ENCODE data around the gene MATN1.

MATN1 gene

DNA sequence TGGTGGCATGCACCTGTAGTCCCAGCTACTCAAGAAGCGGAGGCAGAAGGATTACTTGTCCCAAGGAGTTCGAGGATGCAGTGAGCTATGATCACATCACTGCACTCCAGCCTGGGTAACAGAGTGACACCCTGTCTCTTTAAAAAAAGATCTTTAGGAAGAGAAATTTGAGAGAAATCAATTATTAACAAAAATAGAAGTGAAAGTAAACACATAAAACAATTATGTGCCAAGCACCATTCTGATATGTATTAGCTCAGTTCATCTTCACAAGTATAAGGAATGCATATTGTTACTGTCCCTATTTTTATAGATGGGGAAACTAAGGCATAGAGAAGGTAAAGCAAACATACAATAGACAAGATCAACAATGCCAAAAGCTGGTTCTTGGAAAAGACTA is 48.1 kb downstream of the MATN1 start:
- Histone ChIP-seq H3K27me3 (ENCODE audit: insufficient read depth, poor library complexity, severe bottlenecking) (no peaks in the 10 kb centered on the region), H3K4me3 (replicated peaks; ENCODE audit: insufficient read depth, low read length) (no peak overlapping the region), H3K27ac (replicated peaks) (no peak overlapping the region)
- TF ChIP-seq CTCF (IDR thresholded peaks at IDR 0.05; ENCODE audit: insufficient read depth, low read length) (no peak), GABPA (IDR thresholded peaks at IDR 0.05; ENCODE audit: low read depth) (no peak), POLR2AphosphoS5 (IDR thresholded peaks at IDR 0.05; ENCODE audit: low read depth) (no peak), SPI1 (IDR thresholded peaks at IDR 0.05; ENCODE audit: borderline replicate concordance, low read depth) (no peak)
- TF ChIP-seq, protein P1, sequence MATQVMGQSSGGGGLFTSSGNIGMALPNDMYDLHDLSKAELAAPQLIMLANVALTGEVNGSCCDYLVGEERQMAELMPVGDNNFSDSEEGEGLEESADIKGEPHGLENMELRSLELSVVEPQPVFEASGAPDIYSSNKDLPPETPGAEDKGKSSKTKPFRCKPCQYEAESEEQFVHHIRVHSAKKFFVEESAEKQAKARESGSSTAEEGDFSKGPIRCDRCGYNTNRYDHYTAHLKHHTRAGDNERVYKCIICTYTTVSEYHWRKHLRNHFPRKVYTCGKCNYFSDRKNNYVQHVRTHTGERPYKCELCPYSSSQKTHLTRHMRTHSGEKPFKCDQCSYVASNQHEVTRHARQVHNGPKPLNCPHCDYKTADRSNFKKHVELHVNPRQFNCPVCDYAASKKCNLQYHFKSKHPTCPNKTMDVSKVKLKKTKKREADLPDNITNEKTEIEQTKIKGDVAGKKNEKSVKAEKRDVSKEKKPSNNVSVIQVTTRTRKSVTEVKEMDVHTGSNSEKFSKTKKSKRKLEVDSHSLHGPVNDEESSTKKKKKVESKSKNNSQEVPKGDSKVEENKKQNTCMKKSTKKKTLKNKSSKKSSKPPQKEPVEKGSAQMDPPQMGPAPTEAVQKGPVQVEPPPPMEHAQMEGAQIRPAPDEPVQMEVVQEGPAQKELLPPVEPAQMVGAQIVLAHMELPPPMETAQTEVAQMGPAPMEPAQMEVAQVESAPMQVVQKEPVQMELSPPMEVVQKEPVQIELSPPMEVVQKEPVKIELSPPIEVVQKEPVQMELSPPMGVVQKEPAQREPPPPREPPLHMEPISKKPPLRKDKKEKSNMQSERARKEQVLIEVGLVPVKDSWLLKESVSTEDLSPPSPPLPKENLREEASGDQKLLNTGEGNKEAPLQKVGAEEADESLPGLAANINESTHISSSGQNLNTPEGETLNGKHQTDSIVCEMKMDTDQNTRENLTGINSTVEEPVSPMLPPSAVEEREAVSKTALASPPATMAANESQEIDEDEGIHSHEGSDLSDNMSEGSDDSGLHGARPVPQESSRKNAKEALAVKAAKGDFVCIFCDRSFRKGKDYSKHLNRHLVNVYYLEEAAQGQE (IDR thresholded peaks at IDR 0.05; ENCODE audit: insufficient replicate concordance, low read depth): no peak
- no peak for DNase-seq (ENCODE audit: low read depth in 1 of 2, low spot score in 1 of 2)

DNA sequence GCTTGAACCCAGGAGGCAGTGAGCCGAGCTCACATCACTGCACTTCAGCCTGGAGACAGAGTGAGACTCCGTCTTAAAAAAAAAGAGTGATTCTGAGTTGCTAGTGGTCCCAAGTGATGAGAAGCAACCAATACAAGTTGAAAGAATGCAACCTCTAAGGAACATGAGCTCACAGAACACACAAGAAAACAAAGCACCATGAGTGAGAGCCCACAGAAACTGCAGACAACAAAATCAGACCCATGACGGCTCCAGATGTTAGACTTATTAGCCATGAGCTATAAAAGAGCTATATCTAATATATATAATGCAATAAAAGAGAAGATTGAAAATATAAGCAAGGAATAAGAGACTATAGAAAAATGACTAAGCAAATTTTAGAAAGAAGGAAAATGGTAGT is 50.0 kb downstream of the MATN1 start:
- DNase-seq (ENCODE audit: low read depth in 1 of 2, low spot score in 1 of 2): no peak
- TF ChIP-seq GABPA (IDR thresholded peaks at IDR 0.05; ENCODE audit: low read depth): no peak
- Histone ChIP-seq H3K4me3 (replicated peaks; ENCODE audit: insufficient read depth, low read length) (no peak overlapping the region), H3K27ac (replicated peaks) (no peak overlapping the region), H3K27me3 (ENCODE audit: insufficient read depth, poor library complexity, severe bottlenecking) (no peaks in the 10 kb centered on the region)

- Histone ChIP-seq H3K4me3 (replicated peaks; ENCODE audit: insufficient read depth, low read length) (no peak overlapping the region), H3K27ac (replicated peaks) (no peak overlapping the region), H3K27me3 (ENCODE audit: insufficient read depth, poor library complexity, severe bottlenecking) (no peaks in the 10 kb centered on the region)
- no peak for DNase-seq (ENCODE audit: low read depth in 1 of 2, low spot score in 1 of 2)
- TF ChIP-seq, protein P1 (IDR thresholded peaks at IDR 0.05; ENCODE audit: insufficient replicate concordance, low read depth): no peak
- TF ChIP-seq POLR2AphosphoS5 (IDR thresholded peaks at IDR 0.05; ENCODE audit: low read depth) (no peak), GABPA (IDR thresholded peaks at IDR 0.05; ENCODE audit: low read depth) (no peak), SPI1 (IDR thresholded peaks at IDR 0.05; ENCODE audit: borderline replicate concordance, low read depth) (no peak), CTCF (IDR thresholded peaks at IDR 0.05; ENCODE audit: insufficient read depth, low read length) (no peak)
Observed at GRCh38 chr1:30672661-30673060, 50.7 kb downstream of the MATN1 start.

GRCh38 chr1:30670240-30671060 is 52.9 kb downstream of the MATN1 start:
- Histone ChIP-seq H3K27me3 (ENCODE audit: insufficient read depth, poor library complexity, severe bottlenecking) (no peaks in the 10 kb centered on the region), H3K27ac (replicated peaks) (no peak overlapping the region), H3K4me3 (replicated peaks; ENCODE audit: insufficient read depth, low read length) (no peak overlapping the region)
- TF ChIP-seq, protein P1 (IDR thresholded peaks at IDR 0.05; ENCODE audit: insufficient replicate concordance, low read depth): no peak
- TF ChIP-seq GABPA (IDR thresholded peaks at IDR 0.05; ENCODE audit: low read depth) (no peak), CTCF (IDR thresholded peaks at IDR 0.05; ENCODE audit: insufficient read depth, low read length) (no peak), POLR2AphosphoS5 (IDR thresholded peaks at IDR 0.05; ENCODE audit: low read depth) (no peak), SPI1 (IDR thresholded peaks at IDR 0.05; ENCODE audit: borderline replicate concordance, low read depth) (no peak)
- DNase-seq (ENCODE audit: low read depth in 1 of 2, low spot score in 1 of 2): no peak
